Bronchial epithelial cell (primary cell): ENCODE measurements around the gene MIEF1. TPM values are rescaled to one million over a fixed set of nuclear protein-coding genes. Genes with fewer than 3 reads are reported as not detected.

Source experiments
- DNase-seq: peaks from one replicate; pipeline ENCODE4 v3.0.0-alpha.2; 2010; ENCODE audit warnings: low read depth
- FAIRE-seq: peaks from 2 replicates; lab custom pipeline; 2011; peaks lifted over from hg19 to GRCh38; lab: Jason Lieb, UNC
- H3K27me3 ChIP-seq: 2 replicates; pipeline ENCODE4 v1.5.1; 2011; ENCODE audit warnings: low read length; ENCODE audit not compliant: control insufficient read depth, insufficient read depth
- H3K36me3 ChIP-seq: 2 replicates; pipeline ENCODE4 v1.5.1; 2011; ENCODE audit warnings: low read length; ENCODE audit not compliant: control insufficient read depth, insufficient read depth
- H3K4me3 ChIP-seq: 2 replicates; pipeline ENCODE4 v1.5.1; 2011; ENCODE audit warnings: mild to moderate bottlenecking, low read depth, low read length, control low read depth
- CTCF ChIP-seq: IDR thresholded peaks from 2 replicates; pipeline ENCODE4 v1.5.1; 2011; ENCODE audit warnings: mild to moderate bottlenecking, moderate library complexity, low read length, control low read depth, inconsistent platforms; ENCODE audit not compliant: insufficient read depth, severe bottlenecking
- total RNA-seq: library from RNA; depleted of rRNA; stranded (reverse); fragments of >200 nt; gene quantifications from 2 replicates; pipeline ENCODE4 v1.2.1, GENCODE V29; 2014

The MIEF1 gene
- total RNA-seq, 1 donor from 2014 or later = 23.7 TPM

GRCh38 chr22:39534092-39534506 lies 32.0 kb downstream of the MIEF1 start:
- peaks cover 8% of the 10 kb centered on the region for H3K36me3 ChIP-seq
- FAIRE-seq = no peak
- no peak for DNase-seq
- TF ChIP-seq CTCF = no peak
- no peaks in the 10 kb centered on the region for H3K27me3 ChIP-seq
- no peak overlapping the region for H3K4me3 ChIP-seq

GRCh38 chr22:39534591-39535356 lies 32.7 kb downstream of the MIEF1 start:
- Histone ChIP-seq H3K36me3 (peaks cover 3% of the 10 kb centered on the region), H3K27me3 (no peaks in the 10 kb centered on the region), H3K4me3 (no peak overlapping the region)
- TF ChIP-seq CTCF = peak; percentile 96
- FAIRE-seq (peak; percentile 68), DNase-seq (no peak)

GRCh38 chr22:39535357-39535725 lies 33.3 kb downstream of the MIEF1 start:
- no peak for DNase-seq
- no peak overlapping the region for H3K4me3 ChIP-seq
- no peaks in the 10 kb centered on the region for H3K36me3 ChIP-seq
- TF ChIP-seq CTCF = no peak
- no peak for FAIRE-seq
- no peaks in the 10 kb centered on the region for H3K27me3 ChIP-seq

- Histone ChIP-seq H3K27me3 (no peaks in the 10 kb centered on the region), H3K36me3 (no peaks in the 10 kb centered on the region), H3K4me3 (no peak overlapping the region)
- DNase-seq (no peak), FAIRE-seq (no peak)
- no peak for TF ChIP-seq CTCF
Measured at GRCh38 chr22:39535831-39536449, 33.9 kb downstream of the MIEF1 start.

- no peak for TF ChIP-seq CTCF
- no peak for FAIRE-seq
Measured at GRCh38 chr22:39536711-39537110, 34.6 kb downstream of the MIEF1 start.

More at GRCh38 chr22:39536711-39537110, 34.6 kb downstream of the MIEF1 start:
- H3K36me3 ChIP-seq = no peaks in the 10 kb centered on the region
- H3K27me3 ChIP-seq = no peaks in the 10 kb centered on the region
- no peak overlapping the region for H3K4me3 ChIP-seq
- no peak for DNase-seq
